GM18507 (cell line): ENCODE results near the gene CNKSR3.
A peak's percentile ranks its signal among the peaks of the same experiment; 100 is the strongest.

ENCODE experiments used
- DNase-seq: peaks from one replicate; pipeline ENCODE4 v3.0.0; 2011; ENCODE audit warnings: low read depth; ENCODE audit not compliant: insufficient read length; ENCODE audit errors: extremely low spot score
- FAIRE-seq: peaks from 2 replicates; lab custom pipeline; 2011; peaks lifted over from hg19 to GRCh38; lab: Jason Lieb, UNC

The CNKSR3 gene

DNA sequence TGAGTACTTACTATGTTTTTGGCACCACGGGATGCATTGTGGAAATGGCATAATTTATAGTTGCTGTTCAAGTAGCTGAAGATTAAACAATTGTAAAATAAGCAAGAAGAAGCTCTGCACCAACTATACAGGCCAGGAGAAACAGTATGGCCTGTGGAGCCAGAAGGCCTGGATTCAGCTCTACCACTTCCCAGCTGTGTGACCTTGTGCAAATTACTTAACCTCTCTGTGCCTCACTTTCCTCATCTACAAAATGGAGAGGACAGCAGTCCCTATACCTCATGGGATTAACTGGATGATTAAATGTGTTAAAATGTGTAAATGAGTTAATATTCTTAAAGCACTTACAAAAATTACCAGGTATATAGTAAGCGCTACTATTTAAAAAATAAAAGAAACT is 49.1 kb downstream of the CNKSR3 start:
- DNase-seq = no peak
- FAIRE-seq = no peak

DNA sequence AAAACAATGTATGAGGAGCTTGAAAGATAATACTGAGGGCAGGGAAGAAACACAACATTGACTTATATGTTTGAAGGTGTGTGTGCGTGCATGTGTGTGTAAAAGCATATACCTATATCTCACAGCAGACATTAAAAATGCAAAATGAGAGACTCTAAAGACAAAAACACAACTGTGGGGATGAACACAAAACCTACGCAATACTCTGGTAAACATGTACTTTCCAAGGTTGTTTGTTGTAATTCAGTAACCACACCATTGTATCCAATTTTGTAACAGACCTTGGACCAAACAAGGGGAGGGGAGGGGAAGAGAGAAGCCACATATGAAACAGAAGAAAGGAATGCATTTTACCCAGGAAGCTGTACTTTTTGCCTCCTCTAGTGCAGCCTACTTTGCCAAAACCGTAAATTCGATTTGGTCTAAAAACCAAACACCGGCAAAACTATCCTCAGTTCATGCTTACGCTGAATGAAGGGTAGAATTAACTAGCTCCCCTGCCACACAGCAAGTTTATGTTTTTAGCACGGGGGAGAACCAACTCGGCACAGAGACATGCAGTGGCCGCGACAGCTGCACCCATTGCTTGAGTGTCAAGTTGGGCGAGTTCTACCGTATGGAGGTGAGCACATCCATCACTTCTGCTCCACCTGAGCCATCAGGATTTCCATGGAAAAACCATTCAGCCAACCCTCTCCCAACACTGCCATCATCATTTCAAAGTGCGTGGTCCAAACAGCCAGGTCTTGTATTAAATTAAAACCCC is 50.0 kb downstream of the CNKSR3 start:
- no peak for DNase-seq

DNA sequence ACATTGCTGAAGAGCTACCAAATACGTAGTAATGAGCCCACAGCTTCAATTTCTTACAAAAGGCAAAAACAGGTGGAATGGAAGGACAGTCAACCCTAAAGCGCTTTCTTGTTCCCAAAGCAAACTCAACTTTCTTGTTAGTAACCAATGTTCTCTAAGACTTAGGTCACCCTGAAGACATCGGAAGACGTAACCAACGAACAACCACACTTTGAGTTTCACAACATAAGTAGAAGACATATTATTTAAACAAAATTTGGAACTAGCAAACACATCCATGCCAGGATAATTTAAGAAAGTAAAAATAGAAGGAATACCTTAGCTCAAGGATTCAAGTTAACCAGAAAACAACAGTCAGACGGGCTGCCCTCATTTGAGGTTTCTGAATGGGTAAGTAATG is 51.0 kb downstream of the CNKSR3 start:
- no peak for FAIRE-seq
- no peak for DNase-seq

More for the DNA sequence above, 50.0 kb downstream of the CNKSR3 start:
- no peak for FAIRE-seq

DNA sequence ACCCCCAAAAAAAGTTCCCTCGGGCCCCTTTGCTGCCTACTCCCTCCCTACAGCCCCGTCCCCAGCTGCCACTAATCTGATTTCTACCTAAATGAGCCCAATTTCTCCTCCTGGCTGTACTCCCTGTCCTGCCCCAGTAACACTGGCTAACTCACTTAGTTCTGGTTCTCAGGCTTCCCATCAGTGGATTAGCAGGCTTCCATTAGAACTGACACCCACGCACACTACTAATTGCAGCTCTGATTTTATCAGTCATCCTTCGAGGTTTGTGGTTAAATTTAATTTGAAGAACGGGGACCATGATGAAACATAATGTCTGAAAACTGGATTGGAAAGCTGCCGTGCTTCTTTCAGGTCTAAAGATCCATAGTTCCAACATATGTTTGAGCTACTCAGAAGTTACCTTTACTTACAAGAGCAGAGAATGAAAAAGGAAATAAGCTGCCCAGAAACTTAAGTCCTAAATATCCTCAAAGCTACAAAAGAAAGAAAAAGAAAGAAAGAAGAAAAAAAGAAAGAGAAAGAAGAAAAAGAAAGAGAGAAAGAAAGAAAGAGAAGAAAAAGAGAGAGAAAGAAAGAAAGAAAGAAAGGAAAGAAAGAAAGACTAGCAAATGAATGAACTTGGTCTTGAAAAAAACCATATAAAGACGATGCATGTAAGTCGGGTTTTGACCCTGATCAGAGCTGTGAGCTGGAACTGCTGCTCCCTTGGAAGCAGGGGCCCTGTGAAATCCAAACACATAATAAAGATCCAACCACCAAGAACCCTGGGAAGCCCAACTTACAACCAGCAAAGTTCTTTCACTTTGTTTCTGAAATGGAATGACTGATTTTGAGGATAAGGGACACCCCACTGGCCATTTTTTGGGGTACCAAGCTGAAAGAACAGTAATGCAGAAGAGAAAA is 51.7 kb downstream of the CNKSR3 start:
- DNase-seq (no peak), FAIRE-seq (no peak)

DNA sequence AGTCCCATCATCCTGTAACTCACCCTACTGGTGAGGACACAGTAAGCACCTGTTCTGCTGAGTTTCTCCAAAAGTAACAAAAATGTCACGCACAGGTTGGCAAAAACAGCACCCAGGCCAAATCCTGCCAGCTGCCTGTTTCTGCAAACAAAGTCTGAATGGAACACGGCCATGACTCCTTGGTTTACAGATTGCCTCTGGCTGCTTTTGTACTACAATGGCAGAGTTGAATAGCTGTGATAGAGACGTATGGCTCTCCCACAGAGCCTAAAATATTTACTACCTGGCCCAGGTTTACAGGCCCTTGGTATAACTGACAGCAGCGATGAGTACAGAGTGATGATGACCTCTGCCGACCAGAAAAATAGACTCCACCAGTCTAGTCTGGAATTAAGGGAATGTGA is 52.6 kb downstream of the CNKSR3 start:
- DNase-seq = no peak

DNA sequence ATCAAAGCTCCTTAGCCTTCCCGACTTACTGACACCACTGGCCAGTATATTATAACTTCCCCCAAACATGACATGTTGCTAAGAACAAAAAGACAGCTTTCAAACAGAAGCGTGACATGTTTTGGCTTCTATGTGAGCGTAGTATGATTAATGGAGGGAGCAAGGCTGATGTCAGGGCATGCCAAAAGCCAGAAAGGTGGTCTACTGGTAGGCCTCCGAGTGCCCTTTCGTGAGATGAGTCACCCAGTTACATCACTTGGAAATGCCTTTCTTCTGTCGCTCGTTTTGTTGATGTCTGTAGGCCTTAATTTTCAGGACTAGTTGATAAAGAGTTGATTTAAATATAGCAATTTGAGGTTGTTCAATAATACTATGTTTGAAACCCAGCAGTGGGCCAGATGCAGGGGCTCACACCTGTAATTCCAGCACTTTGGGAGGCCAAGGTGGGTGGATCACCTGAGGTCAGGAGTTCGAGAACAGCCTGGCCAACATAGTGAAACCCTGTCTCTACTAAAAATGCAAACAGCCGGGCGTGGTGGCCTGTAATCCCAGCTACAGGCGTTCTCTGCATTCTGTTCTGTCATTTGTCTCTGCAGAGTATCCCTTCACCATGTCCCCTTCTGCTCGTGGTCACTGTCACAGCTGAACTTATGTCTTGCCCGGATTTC is 53.3 kb downstream of the CNKSR3 start:
- no peak for DNase-seq
- FAIRE-seq = no peak

More for the DNA sequence above, 52.6 kb downstream of the CNKSR3 start:
- FAIRE-seq = no peak

DNA sequence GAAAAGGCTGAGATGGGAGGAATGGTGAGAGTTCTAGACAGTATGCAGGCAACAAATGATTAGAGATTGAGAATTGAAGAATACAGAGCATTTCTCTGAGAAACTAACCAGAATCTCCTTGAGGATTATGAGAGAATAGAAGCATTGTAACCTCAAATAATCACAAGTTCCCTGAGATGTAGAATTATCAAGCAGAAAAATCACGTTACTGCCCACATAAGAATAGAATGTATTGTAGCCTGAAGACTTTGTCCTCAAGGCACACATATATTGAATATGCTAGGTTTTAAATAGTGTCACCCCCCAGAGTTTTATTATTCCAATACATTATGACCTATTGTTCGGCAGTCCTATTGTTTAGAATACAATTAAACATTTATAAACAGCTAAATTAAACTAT is 57.2 kb downstream of the CNKSR3 start:
- no peak for FAIRE-seq
- DNase-seq = no peak

DNA sequence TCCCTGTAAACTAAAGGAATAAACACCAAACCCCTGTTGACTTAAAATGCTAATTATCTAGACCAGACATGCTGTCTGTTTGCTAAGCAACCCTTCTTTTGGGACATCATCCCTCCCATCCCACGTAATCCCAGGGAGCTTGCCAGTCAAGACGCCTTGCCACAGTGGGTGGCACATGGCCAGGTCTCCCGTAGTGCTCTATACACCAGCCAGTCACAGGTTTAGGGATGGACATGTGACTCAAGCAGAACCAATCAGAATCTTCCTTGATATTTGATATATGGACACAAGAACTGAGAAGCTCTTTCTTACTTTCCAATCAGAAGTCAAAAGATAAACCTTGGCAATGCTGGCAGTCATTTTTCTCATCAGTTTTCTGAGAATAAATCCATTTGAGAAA is 60.0 kb downstream of the CNKSR3 start:
- DNase-seq (no peak), FAIRE-seq (no peak)

DNA sequence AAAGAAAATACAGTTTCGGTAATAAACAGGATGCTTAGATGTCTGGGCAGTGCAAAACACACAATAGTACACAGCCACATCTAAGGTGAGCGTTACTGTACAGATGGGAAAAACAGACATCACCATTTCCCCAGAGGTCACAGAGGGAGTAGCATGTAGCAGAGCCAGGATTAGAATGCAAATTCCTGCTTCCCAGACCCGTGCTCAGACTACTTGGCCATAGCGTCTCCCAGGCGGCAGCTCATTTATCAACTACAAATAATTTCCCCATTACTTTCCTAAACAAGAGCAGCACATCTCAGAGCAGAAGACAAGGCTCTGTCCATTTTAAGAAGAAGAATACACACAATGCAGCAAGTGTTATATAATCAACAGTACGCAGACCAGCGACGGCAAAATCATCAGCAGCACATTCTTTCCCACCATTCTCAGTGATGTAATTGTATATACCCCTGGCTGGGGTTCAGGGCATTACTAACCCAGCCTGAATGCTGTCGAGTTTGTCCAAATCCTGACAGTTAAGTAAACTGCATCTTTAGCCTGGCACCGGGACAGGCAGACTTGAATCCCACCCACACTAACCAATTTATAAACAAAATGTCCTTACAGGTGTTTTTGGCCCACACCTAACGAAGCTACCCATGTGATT is 61.9 kb downstream of the CNKSR3 start:
- FAIRE-seq (no peak), DNase-seq (no peak)

DNA sequence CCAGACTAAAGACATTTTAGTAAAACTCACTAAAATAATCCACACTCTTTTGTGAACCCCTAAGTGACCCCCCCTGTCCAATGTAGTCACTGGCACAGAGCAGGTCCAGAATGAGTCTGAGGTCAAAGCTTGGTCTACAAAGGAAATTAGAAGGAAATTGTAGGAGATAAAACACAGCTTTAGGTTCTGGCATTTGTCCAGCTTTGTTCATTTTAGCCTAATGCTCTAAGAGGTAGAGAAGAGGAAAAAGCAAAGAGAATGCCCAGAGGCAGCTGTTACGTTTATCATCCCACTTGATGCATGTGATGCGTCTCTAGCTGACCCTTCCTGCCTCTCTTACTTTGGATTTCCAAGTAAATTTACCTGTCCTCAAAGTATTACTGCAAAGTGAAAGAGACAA is 62.5 kb downstream of the CNKSR3 start:
- no peak for DNase-seq
- FAIRE-seq = no peak

DNA sequence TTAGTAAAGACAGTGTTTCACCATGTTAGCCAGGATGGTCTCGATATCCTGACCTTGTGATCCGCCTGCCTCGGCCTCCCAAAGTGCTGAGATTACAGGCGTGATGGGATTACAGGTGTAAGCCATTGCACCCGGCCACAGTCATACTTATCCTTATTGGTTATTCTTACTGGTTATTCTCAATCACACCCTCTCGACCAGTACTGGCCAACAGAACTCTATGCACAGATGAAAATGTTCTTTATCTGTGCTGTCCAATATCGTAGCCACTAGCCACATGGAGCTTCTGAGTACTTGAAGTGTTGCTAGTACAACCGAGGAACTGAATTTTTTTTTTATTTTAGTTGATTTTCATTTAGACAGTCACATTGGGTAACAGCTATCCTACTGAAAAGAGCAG is 63.5 kb downstream of the CNKSR3 start:
- no peak for FAIRE-seq
- no peak for DNase-seq

DNA sequence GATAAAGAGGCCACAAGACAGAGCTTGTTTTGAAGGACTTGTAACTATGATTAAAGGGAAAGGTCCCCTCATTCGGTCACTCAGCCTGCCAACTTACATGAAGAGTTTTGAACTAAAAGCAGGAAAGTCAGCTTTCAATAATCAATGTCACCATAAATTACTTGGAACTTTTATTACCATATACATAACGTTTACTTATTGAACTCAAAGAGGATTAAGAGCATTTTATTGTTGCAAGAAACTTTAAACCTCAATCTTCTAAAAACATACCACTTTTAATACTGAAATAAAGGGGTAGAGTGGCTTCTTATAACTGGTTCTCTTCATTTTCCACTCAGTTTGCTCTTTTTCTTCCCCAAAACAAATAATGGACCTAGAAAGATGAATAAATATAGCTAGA is 65.1 kb downstream of the CNKSR3 start:
- no peak for FAIRE-seq

DNA sequence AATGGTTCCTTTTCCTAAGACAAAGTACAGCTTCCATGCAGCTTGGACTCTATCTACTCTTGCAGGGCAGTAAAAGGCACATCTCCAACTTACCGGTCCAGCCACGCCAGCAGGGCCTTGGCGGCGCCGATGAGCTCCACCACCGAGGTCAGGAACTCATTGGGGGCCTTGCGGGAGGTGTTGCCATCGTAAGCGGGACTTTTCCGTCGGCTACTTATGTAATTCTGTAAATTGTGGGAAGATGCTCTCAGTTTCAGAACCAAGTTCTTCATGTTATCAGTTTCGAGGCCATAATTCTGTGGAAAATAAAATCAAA is 68.5 kb downstream of the CNKSR3 start:
- DNase-seq (no peak), FAIRE-seq (no peak)

More for the DNA sequence above, 65.1 kb downstream of the CNKSR3 start:
- DNase-seq = no peak

DNA sequence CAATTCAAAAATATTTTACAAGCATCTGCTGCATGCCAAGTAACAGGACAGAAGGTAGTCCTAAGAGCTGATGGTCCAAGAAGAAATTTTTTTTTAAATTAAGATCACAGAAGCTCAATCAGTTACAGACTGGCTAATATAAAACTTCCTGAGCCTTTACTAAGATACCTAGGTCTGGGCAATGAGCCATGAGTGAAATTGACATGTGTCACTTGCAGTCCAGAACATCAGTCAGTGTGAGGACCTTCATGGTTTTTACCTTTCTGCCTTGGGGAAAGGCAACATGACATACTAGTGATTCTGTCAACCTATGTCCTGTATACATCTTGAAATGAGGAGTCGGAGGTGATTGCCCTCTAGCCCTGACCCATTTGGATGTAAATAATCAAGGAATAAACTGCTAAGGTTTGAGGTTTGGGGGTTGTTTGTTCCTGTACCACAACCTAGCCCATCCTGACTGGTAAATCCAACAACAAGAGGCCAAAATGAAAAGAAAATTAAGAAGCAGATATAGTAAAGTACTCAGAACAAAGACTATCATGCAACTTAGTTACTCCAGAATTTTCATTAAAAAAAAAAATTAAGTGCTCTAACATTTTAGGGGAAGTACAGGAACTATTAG is 70.0 kb downstream of the CNKSR3 start:
- FAIRE-seq (peak; percentile 77), DNase-seq (no peak)

DNA sequence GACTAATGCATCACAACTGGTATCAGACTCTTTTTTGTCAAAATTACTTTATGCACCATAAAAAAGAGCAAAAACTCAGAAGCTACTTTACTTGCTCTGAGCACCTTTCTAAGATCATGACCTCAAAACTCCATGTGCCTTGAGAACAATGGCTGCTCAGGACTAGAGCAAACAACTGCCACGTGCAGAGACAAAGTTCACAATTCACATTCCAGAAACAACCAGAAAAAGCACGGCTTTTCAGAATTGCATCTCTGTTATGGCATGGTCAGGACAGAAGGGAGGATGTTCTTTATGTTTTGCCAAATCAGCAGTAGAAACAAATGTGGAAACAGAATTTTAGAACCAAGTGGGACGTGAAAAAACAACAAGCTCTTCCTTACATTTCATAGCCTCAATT is 70.5 kb downstream of the CNKSR3 start:
- FAIRE-seq = peak; percentile 12

DNA sequence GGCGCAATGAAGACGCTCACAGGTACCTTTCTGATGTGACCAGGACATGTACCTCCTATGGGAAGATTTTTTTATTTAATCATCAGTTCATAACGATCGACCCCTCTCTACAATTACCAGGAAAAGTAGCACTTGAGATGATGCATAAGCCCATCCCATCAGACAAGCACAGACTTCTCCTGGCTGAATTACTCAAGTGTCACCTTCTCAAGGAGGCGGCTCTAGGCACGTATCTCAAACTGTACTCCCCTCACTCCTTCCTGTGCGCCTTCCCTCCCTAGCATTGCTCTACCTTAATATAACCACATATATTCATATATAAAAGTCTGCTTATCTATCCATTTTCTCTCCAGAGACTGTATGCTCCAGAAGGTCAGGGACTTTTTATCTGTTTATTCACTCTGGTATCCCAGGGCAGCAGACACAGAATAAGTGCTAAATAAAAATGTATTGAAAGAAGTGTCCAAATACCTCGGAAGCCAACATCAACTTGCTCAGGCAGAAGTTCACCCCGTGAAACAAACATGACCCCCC is 71.5 kb downstream of the CNKSR3 start:
- FAIRE-seq = no peak
- no peak for DNase-seq

More for the DNA sequence above, 70.5 kb downstream of the CNKSR3 start:
- DNase-seq = no peak

DNA sequence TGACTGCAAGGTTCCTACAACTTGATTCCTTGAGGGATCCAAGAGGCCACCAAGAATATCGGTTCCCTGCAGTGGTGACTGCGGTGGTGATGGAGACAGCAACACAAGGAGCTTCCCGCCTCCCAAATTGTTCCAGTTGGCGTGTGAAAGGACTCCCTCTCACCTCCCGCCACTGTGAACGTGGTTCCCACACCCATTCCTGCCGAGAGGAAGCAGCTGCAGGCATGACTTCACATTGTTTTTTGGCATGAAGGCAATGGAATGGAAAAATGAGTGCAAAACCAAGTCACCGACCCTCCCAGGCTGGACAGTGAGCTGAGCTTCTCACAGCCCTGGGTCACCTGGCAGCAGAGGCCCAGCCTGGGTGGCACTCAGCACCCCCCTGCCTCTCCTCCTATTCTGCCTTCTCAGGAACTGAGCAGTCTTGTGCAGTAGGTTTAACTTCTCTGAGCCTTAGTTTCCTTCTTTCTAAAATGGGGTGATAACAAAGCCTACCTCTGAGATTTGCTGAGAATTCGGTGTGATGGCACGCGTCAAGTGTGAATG is 75.0 kb downstream of the CNKSR3 start:
- DNase-seq = no peak
- no peak for FAIRE-seq

DNA sequence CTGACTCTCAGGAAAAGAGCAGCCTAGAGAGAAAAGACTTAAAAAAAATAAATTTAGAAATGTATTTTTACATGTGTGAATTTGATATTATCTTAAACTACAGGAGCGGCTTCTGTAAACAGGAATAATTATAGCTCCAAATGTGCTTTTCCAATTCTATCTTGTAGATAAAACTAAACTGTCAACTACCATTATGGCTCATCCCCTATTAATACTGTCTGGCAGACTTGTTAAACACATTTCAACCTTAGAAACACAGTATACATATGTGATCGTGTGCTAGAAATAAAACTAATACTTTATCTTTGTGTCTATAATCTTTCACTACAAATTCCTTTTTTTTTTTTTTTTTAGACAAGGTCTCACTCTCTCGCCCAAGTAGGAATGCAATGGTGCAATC is 75.8 kb downstream of the CNKSR3 start:
- no peak for FAIRE-seq
- no peak for DNase-seq
